HUES64 (cell line): Measurements from ENCODE around the gene ZC3HAV1.
"Not testable (repeated sequence)": the region's sequence is repeated elsewhere in the genome, so short reads cannot be mapped to it uniquely, and the experiment has no call there.

Source experiments
- H3K27ac ChIP-seq: 2 replicates; pipeline ENCODE4 v1.7.0; 2013; ENCODE audit warnings: low read depth, low read length, inconsistent platforms
- H3K27me3 ChIP-seq: 2 replicates; pipeline ENCODE4 v1.6.1; 2013; ENCODE audit warnings: mild to moderate bottlenecking, low read length; ENCODE audit not compliant: insufficient read depth
- H3K36me3 ChIP-seq: 2 replicates; pipeline ENCODE4 v1.6.1; 2013; ENCODE audit warnings: mild to moderate bottlenecking, low read length; ENCODE audit not compliant: insufficient read depth
- H3K4me1 ChIP-seq: 2 replicates; pipeline ENCODE4 v1.6.1; 2013; ENCODE audit warnings: mild to moderate bottlenecking, low read length, moderate library complexity; ENCODE audit not compliant: insufficient read depth
- H3K4me3 ChIP-seq: 2 replicates; pipeline ENCODE4 v1.5.1; 2013; ENCODE audit warnings: mild to moderate bottlenecking, low read length, moderate library complexity
- H3K9ac ChIP-seq: 2 replicates; pipeline ENCODE4 v1.6.1; 2013; ENCODE audit warnings: mild to moderate bottlenecking, low read depth, low read length
- H3K9me3 ChIP-seq: 2 replicates; pipeline ENCODE4 v1.6.1; 2013; ENCODE audit warnings: low read depth, low read length; ENCODE audit not compliant: insufficient read depth
- WGBS: fragments of 150-250, 120-280 bp; methylation state at CpG from one replicate; pipeline ENCODE4 v1.1.7; 2013; ENCODE audit warnings: missing lambda C conversion rate; 5-methylcytosine and 5-hydroxymethylcytosine counted together

ZC3HAV1 gene

GRCh38 chr7:139111811-139112301 lies 2.3 kb upstream of the ZC3HAV1 start:
- Histone ChIP-seq H3K4me3 (no peak overlapping the region), H3K27me3 (peaks cover 47% of the 10 kb centered on the region), H3K27ac (no peak overlapping the region), H3K36me3 (no peaks in the 10 kb centered on the region), H3K4me1 (peaks cover 12% of the 10 kb centered on the region; the same call in 1 of the 2 replicates), H3K9ac (no peak overlapping the region), H3K9me3 (no peaks in the 10 kb centered on the region)
- WGBS = 97% methylated on average over 4 of the region's 4 CpGs

- 93% methylated on average over 1 of the region's 1 CpG for whole genome bisulfite sequencing
- Histone ChIP-seq H3K4me3 (no peak overlapping the region), H3K9me3 (no peaks in the 10 kb centered on the region), H3K27me3 (peaks cover 47% of the 10 kb centered on the region), H3K27ac (no peak overlapping the region), H3K9ac (no peak overlapping the region), H3K4me1 (peaks cover 13% of the 10 kb centered on the region; the same call in 1 of the 2 replicates), H3K36me3 (no peaks in the 10 kb centered on the region)
Measured at GRCh38 chr7:139111147-139111546, 1.6 kb upstream of the ZC3HAV1 start.

- Histone ChIP-seq H3K9me3 (no peaks in the 10 kb centered on the region), H3K4me3 (peak overlapping the region; percentile 84), H3K27me3 (peaks cover 47% of the 10 kb centered on the region), H3K27ac (no peak overlapping the region), H3K36me3 (no peaks in the 10 kb centered on the region), H3K9ac (peak overlapping the region; percentile 77), H3K4me1 (peaks cover 13% of the 10 kb centered on the region; the same call in 1 of the 2 replicates)
- 43% methylated on average over 16 of the region's 16 CpGs for WGBS
Measured at GRCh38 chr7:139109983-139110411, 477 bp upstream of the ZC3HAV1 start.

GRCh38 chr7:139108266-139109187 lies 993 bp downstream of the ZC3HAV1 start:
- H3K36me3 ChIP-seq = no peaks in the 10 kb centered on the region
- peaks cover 13% of the 10 kb centered on the region; the same call in 1 of the 2 replicates for H3K4me1 ChIP-seq
- under 1% methylated on average over 58 of the region's 61 CpGs for WGBS
- peak overlapping the region; percentile 77 for H3K9ac ChIP-seq
- H3K4me3 ChIP-seq = peak overlapping the region; percentile 84
- no peaks in the 10 kb centered on the region for H3K9me3 ChIP-seq
- peak overlapping the region; percentile 63; the same call in 1 of the 2 replicates for H3K27ac ChIP-seq
- H3K27me3 ChIP-seq = peaks cover 47% of the 10 kb centered on the region

GRCh38 chr7:139106959-139107358 lies 2.6 kb downstream of the ZC3HAV1 start:
- Histone ChIP-seq H3K4me1 (peaks cover 13% of the 10 kb centered on the region; the same call in 1 of the 2 replicates), H3K27me3 (peaks cover 47% of the 10 kb centered on the region), H3K9ac (no peak overlapping the region), H3K27ac (no peak overlapping the region), H3K9me3 (no peaks in the 10 kb centered on the region), H3K36me3 (no peaks in the 10 kb centered on the region), H3K4me3 (no peak overlapping the region)
- WGBS = 94% methylated on average over 1 of the region's 2 CpGs

GRCh38 chr7:139106227-139106626 lies 3.3 kb downstream of the ZC3HAV1 start:
- whole genome bisulfite sequencing = 97% methylated on average over 7 of the region's 7 CpGs
- H3K27ac ChIP-seq, H3K36me3 ChIP-seq, H3K4me3 ChIP-seq, H3K9me3 ChIP-seq, H3K9ac ChIP-seq: not testable (repeated sequence)
- Histone ChIP-seq H3K4me1 (peaks cover 13% of the 10 kb centered on the region; the same call in 1 of the 2 replicates), H3K27me3 (peaks cover 40% of the 10 kb centered on the region)

- H3K4me1 ChIP-seq = peaks cover 13% of the 10 kb centered on the region; the same call in 1 of the 2 replicates
- no peaks in the 10 kb centered on the region for H3K9me3 ChIP-seq
- no peak overlapping the region for H3K9ac ChIP-seq
- no peaks in the 10 kb centered on the region for H3K36me3 ChIP-seq
- H3K27ac ChIP-seq = no peak overlapping the region
- peaks cover 33% of the 10 kb centered on the region for H3K27me3 ChIP-seq
- H3K4me3 ChIP-seq = no peak overlapping the region
- 100% methylated on average over 1 of the region's 3 CpGs for WGBS
Measured at GRCh38 chr7:139105484-139105883, 4.0 kb downstream of the ZC3HAV1 start.

- Histone ChIP-seq H3K9ac (no peak overlapping the region), H3K36me3 (no peaks in the 10 kb centered on the region), H3K9me3 (no peaks in the 10 kb centered on the region), H3K4me1 (peaks cover 9% of the 10 kb centered on the region; the same call in 1 of the 2 replicates), H3K27me3 (peaks cover 21% of the 10 kb centered on the region; the same call in 1 of the 2 replicates), H3K4me3 (no peak overlapping the region), H3K27ac (no peak overlapping the region)
- 92% methylated on average over 8 of the region's 8 CpGs for WGBS
Measured at GRCh38 chr7:139104091-139104450, 5.4 kb downstream of the ZC3HAV1 start.

- Histone ChIP-seq H3K4me1 (peaks cover 9% of the 10 kb centered on the region; the same call in 1 of the 2 replicates), H3K36me3 (no peaks in the 10 kb centered on the region), H3K9ac (no peak overlapping the region), H3K4me3 (no peak overlapping the region), H3K27me3 (peaks cover 12% of the 10 kb centered on the region; the same call in 1 of the 2 replicates), H3K27ac (no peak overlapping the region), H3K9me3 (no peaks in the 10 kb centered on the region)
- WGBS = 96% methylated on average over 2 of the region's 5 CpGs
Measured at GRCh38 chr7:139103057-139103815, 6.3 kb downstream of the ZC3HAV1 start.

- H3K27me3 ChIP-seq, H3K9me3 ChIP-seq, H3K36me3 ChIP-seq, H3K9ac ChIP-seq, H3K4me3 ChIP-seq, H3K4me1 ChIP-seq, H3K27ac ChIP-seq: not testable (repeated sequence)
- WGBS = 89% methylated on average over 2 of the region's 4 CpGs
Measured at GRCh38 chr7:139101637-139102158, 7.8 kb downstream of the ZC3HAV1 start.
